Peyer's patch (tissue), 4 donors: ENCODE measurements around the gene UPK3A. TPM values are rescaled to one million over a fixed set of nuclear protein-coding genes. Genes with fewer than 3 reads are reported as not detected.
A peak's percentile ranks its signal among the peaks of the same experiment; 100 is the strongest.
"Not testable (repeated sequence)": the region's sequence is repeated elsewhere in the genome, so short reads cannot be mapped to it uniquely, and the experiment has no call there.

ENCODE experiments used
- DNase-seq, 3 donors: peaks; one replicate each; pipeline ENCODE4 v3.0.0-alpha.2; 2017 to 2019
- H3K27ac ChIP-seq, 4 donors: fragments of 200-600 bp; sonication (generic); one replicate each; pipeline ENCODE4 v1.5.1; 2016 to 2019
- H3K27me3 ChIP-seq, 2 donors: fragments of 200-600 bp; sonication (generic); one replicate each; pipeline ENCODE4 v1.5.1; 2019
- H3K36me3 ChIP-seq, 3 donors: fragments of 200-600 bp; sonication (generic); one replicate each; pipeline ENCODE4 v1.5.1; 2016 to 2019
- H3K4me1 ChIP-seq, 4 donors: fragments of 200-600 bp; sonication (generic); one replicate each; pipeline ENCODE4 v1.5.1; 2016 to 2019
- H3K4me3 ChIP-seq, 4 donors: fragments of 200-600 bp; sonication (generic); 1 replicate in 3 of 4; 2 replicates in 1 of 4; pipeline ENCODE4 v1.5.1; 2016 to 2019; ENCODE audit warnings: mild to moderate bottlenecking in 1 of 4
- H3K9me3 ChIP-seq, 4 donors: fragments of 200-600 bp; sonication (generic); one replicate each; pipeline ENCODE4 v1.5.1; 2016 to 2019; ENCODE audit warnings: mild to moderate bottlenecking in 1 of 4
- CTCF ChIP-seq, 6 experiments: fragments of 450-650 bp in 4 of 6; fragments of 200-600 bp in 2 of 6; sonication (generic) in 1 of 6; IDR thresholded peaks; one replicate each; pipeline ENCODE4 v1.5.1; 2017 to 2019; ENCODE audit warnings: antibody characterized with exemption in 6 of 6, mild to moderate bottlenecking in 3 of 6, moderate library complexity in 1 of 6
- POLR2A ChIP-seq, 2 donors: fragments of 450-650 bp; IDR thresholded peaks; one replicate each; pipeline ENCODE4 v1.5.1; 2017; ENCODE audit warnings: antibody characterized with exemption in 2 of 2, mild to moderate bottlenecking in 2 of 2, moderate library complexity in 2 of 2
- total RNA-seq, 4 donors: library from RNA; depleted of rRNA; stranded (reverse); fragments of >200 nt; gene quantifications; one replicate each; pipeline ENCODE4 v1.1.0, GENCODE V29; 2016

The UPK3A gene
- total RNA-seq, 4 donors from 2014 or later = 4.0 TPM; not detected in 3

- Histone ChIP-seq H3K27me3 (no peaks in the 10 kb centered on the region), H3K27ac (peak overlapping the region; percentile 17 to 92 (median 76)), H3K9me3 (no peaks in the 10 kb centered on the region), H3K36me3 (no peaks in the 10 kb centered on the region), H3K4me1 (peaks cover 4 to 39% (median 7%) of the 10 kb centered on the region in 4 donors), H3K4me3 (no peak overlapping the region)
- TF ChIP-seq CTCF (IDR thresholded peaks at IDR 0.05) = no peak
- TF ChIP-seq POLR2A (IDR thresholded peaks at IDR 0.05) = no peak
- no peak for DNase-seq
Measured at GRCh38 chr22:45272498-45272897, 12.3 kb upstream of the UPK3A start.

GRCh38 chr22:45273452-45274075, 11.2 kb upstream of the UPK3A start:
- peak in 2 of 3 donors; percentile 88 to 90 for DNase-seq
- Histone ChIP-seq H3K4me3 (no peak overlapping the region), H3K27ac (peak overlapping the region in 3 of 4 donors; percentile 68 to 92 (median 83)), H3K4me1 (peaks cover 3 to 39% (median 5%) of the 10 kb centered on the region in 4 donors), H3K9me3 (no peaks in the 10 kb centered on the region), H3K27me3 (no peaks in the 10 kb centered on the region), H3K36me3 (no peaks in the 10 kb centered on the region)
- no peak for TF ChIP-seq CTCF (IDR thresholded peaks at IDR 0.05)
- TF ChIP-seq POLR2A (IDR thresholded peaks at IDR 0.05) = peak in 1 of 2 donors; percentile 43

- Histone ChIP-seq H3K9me3 (no peaks in the 10 kb centered on the region), H3K4me3 (no peak overlapping the region), H3K27me3 (no peaks in the 10 kb centered on the region), H3K36me3 (no peaks in the 10 kb centered on the region), H3K27ac (no peak overlapping the region), H3K4me1 (peaks cover 0 to 33% (median 5%) of the 10 kb centered on the region in 4 donors)
- DNase-seq = no peak
- TF ChIP-seq CTCF (IDR thresholded peaks at IDR 0.05) (no peak), POLR2A (IDR thresholded peaks at IDR 0.05) (no peak)
Measured at GRCh38 chr22:45276507-45277105, 8.1 kb upstream of the UPK3A start.

GRCh38 chr22:45277720-45278119, 7.0 kb upstream of the UPK3A start:
- not testable (repeated sequence) for H3K4me3 ChIP-seq, H3K27ac ChIP-seq, H3K9me3 ChIP-seq, H3K27me3 ChIP-seq, H3K36me3 ChIP-seq, DNase-seq
- H3K4me1 ChIP-seq = peaks cover 0 to 22% (median 4%) of the 10 kb centered on the region in 4 donors

GRCh38 chr22:45278125-45278524, 6.6 kb upstream of the UPK3A start:
- H3K27ac ChIP-seq = no peak overlapping the region
- H3K36me3 ChIP-seq = no peaks in the 10 kb centered on the region
- no peak for DNase-seq
- H3K27me3 ChIP-seq = no peaks in the 10 kb centered on the region
- peaks cover 0 to 19% (median 2%) of the 10 kb centered on the region in 4 donors for H3K4me1 ChIP-seq
- no peak overlapping the region for H3K4me3 ChIP-seq
- TF ChIP-seq CTCF (IDR thresholded peaks at IDR 0.05) (no peak), POLR2A (IDR thresholded peaks at IDR 0.05) (no peak)
- H3K9me3 ChIP-seq = no peaks in the 10 kb centered on the region

GRCh38 chr22:45280587-45280980, 4.2 kb upstream of the UPK3A start:
- no peak overlapping the region for H3K4me3 ChIP-seq
- no peak for DNase-seq
- no peaks in the 10 kb centered on the region for H3K27me3 ChIP-seq
- peaks cover 0 to 25% (median 8%) of the 10 kb centered on the region in 4 donors for H3K4me1 ChIP-seq
- H3K36me3 ChIP-seq = no peaks in the 10 kb centered on the region
- H3K9me3 ChIP-seq = no peaks in the 10 kb centered on the region
- peak overlapping the region; percentile 16 to 74 (median 58) for H3K27ac ChIP-seq
- TF ChIP-seq CTCF (IDR thresholded peaks at IDR 0.05) (no peak), POLR2A (IDR thresholded peaks at IDR 0.05) (no peak)
